ENCODE data around the gene SCGN.

The SCGN gene

DNA sequence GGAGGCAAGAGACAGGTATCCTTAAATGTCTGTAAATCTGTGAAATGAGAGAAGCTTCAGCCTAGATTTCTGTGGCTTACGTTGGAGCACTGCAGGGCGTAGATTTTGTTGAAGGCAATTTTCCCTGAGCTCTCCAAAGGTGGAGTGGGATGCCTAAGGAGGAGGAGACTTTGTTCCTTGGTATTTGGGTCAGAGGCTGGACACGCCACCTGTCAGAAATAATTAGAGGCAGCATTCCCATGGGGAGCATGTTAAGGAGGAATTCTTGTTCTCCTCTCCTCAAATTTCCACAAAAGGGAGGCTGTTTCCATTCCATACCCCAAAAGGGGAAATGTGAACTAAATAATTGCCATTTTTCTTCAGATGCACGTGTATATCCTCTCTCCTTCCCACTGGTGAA, 11.1 kb upstream of the SCGN start:
- no peak for DNase-seq (ENCODE audit: low read depth)

DNA sequence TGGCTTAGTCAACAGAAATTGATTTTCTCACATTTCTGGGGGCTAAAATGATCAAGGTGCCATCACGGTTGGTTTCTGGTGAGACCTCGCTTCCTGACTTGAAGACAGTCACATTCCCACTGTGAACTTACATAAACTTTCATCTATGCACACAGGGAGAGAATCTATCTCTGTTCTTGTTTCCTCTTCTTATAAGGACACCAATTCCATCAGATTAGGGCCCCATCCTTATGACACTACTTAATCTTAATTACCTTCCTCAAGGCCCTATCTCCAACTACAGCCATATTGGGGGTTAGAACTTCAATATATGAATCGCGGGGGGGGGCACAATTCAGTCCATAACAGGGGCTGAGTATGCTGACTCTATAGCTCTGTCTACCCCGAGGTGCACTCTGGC, 10.6 kb upstream of the SCGN start:
- DNase-seq (ENCODE audit: low read depth): no peak

DNA sequence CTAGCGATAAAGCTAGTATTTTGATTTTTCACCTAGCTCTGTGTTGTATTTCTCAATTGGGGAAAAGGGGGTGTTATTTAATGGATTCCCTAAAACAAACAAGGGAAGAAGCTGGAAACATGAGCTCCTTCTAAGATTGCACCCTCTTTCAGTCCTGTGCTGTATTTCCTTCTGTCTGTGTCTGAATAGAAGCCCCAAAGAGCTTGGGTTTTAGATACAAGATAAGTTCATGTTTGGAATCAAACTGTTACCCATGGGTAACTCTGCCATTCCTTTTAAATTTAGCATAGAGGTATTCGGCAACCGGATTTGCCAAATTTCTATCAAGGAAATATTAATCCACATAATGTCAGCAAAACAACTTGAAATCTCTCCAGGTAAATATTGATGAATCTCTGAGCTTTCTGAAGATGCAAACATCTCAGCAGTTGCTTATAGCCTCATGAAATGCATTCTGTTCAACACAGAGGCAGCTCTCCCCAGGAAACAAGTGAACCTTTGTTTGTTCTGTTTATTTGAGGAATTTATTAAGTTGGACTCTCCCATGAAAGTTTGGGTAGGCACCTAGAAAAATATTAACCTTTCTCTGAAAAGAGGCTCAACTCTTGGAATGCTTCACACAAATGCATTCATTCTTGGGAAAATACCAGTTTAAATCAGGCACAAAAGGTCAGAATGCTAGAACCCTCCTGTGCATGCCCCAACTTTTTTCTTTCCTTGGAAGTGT, 9.9 kb upstream of the SCGN start:
- DNase-seq (ENCODE audit: low read depth): no peak

DNA sequence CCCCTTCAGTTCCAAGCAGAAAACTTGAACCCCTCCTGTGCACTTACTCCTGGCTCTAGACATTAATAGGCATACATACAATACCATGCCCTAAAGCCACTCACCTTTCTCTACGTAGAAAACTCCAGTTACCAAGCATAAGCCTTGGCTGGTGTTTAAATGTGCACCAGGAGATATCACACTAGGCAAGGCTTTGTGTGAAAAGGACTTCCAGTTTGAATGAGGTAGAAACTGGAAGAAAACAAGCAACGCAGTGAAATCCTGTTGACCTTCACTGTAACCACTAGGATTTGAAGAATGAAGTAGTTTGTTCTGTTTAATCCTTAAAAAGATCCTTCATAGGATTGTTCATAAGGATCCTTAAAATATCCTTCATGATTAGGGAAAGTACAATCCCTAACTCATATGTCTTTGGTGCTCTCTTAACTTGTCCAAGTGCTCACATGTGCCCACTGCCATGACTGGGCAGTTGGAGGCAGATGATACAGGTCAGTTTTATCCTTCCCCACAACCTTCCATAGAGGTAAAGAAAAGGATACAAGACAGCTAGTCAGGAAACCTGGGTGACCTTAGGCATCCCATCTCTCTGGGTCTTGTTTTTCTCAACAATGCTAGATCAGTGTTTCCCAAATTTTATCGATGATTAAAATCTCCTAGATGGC, 9.2 kb upstream of the SCGN start:
- DNase-seq (ENCODE audit: low read depth): no peak

DNA sequence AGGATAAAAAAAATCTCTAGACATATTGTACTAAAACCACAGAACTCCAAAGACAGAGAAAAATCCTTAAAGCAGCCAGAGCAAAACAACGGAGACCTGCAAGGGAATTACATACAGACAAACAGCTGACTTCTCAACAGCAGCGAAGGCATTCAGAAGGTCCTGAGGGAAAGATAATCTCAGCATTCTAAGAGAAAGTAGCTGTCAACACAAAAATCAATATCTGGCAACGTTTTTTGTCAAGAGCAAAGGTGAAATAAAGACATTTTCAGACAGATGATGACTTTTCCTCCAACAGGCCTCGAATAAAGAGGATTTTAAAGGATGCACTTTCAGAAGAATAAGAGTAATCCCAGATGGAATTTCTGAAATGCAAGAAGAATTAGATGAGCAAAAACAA, 6.1 kb upstream of the SCGN start:
- DNase-seq (ENCODE audit: low read depth): no peak

DNA sequence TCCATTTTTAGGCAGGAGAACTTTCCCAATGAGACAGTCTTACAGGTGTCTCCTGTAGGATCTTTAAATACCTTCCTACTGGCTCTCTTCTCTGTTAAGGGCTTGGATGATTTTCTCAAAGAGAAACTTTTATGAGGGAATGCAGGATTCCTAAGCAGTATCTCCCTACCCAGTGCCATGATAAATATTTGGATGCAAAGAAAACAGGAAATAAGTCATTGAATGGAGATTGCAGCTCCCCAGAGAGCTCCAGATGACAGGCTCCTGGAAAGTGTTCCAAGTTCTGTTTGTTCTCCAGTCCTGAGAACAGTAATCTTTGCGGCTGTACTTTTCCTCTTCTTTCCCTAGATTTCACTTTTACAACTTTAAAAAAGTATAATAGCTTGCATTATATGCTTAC, 2.4 kb upstream of the SCGN start:
- no peak for DNase-seq (ENCODE audit: low read depth)

DNA sequence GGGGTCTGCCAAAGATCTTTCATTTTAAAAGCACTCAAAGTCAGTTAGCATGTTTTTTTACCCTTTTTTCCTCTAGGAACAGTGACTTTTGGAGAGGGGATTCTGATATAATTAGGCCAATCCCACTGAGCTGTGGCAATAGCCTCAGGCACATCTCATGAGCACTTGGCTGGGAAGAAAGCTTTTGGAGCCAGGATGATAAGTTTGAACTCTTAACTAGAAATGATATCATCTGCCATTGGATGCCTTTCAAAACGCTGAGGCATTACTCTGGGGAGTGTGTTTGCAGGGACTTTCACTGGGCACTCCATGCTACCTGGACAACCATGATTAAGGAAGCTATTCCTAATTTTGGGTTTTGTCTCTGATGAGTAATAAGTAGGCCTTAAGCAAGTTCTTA, 3.7 kb downstream of the SCGN start:
- no peak for DNase-seq (ENCODE audit: low read depth)

DNA sequence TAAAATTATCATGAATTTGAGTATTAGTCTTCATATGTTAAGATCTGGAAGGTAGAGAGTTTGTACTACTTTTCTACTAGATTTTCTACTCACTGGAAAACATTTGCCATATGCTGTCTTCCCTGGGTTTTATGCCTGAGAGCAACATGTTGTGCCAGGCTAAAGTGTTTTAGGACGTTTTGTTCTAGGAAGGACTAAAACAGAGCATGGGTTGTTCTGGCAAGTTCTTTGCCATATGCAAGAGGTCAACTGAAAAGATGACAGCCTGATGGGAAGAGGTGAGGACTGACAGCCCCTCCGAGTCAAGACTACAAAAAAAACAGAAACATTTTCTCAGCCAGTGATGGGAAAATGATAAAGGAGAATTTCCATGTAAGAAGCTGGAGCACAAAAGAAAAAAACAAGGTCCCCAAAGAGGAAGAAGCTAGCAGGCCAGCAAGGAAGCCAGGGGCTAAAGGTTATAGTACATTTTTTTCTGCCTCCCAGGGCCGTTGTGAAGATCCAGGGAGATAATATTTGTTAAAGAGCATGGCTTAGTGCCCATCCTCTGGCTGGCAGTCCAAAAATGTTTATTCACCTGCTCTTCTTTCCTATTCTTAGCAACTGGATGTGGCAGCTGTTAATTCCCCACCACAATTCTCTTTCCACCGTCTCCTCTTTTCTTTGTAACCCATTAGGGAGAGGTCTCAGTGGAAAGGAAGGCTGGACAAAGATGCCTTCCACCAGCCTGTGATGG, 7.8 kb downstream of the SCGN start:
- DNase-seq (ENCODE audit: low read depth): no peak

DNA sequence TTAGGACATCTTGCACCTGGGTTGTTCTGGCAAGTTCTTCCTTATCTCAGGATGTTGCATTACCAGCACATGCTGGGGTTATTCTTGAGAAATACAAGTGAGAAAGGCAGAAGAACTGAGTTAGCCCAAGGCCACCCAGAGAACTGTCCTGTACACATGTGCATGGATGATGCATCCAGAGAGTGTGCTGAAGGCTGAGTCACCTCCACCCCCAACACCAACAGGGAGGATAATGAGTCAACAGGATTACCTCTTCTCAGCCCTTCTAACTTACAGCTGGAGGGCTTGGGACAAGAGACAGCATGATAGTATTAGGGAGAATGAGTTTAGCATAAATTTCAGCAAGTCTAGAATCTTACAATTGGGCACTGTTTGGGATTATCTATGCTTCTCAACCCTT, 8.5 kb downstream of the SCGN start:
- DNase-seq (ENCODE audit: low read depth): peak; percentile 34

DNA sequence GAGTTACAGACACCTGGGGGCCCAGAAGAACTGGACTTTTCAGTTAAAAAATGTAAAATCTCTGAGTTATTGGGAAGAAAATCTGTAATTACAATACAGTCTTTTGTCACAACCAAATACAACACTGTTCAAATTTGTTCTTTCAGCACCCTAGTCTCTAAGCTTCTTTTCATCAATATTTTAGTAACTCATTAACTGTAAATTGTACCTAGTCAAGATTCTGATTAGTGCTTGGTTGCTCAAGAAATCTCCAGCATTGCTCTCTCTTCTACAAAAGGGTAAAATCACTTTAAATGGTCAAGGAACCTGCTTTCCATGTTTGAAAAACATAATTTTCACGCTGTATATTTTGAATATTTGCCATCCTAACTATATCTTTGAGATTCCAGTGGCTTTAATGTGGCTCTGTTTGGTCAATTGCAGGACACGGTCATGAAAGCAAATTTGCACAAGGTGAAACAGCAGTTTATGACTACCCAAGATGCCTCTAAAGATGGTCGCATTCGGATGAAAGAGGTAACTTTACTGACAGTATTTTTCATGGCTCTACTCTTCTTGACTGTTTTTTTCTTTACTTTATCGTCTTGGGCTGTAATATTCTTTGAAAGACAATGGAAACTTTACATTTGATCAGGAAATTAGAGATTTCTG, 9.2 kb downstream of the SCGN start:
- no peak for DNase-seq (ENCODE audit: low read depth)

DNA sequence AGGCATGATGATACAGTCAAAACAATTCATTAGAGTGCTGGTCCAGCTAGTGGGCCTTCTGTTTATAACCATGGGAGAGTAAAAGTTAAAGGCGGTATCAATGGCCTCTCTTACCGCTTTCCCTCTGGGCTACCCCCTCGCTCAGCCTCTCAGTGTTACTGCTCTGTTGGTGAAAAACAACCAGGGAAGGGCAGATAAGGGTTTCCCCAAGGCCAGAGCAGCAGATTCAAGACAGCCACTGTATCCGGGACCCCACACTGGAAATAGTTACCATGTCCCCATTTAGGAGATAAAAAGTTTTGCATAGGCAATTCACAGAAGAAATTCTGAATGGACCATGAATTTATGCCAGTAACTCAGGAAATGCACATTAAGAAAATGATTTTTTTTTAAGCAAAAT, 13.4 kb downstream of the SCGN start:
- no peak for DNase-seq (ENCODE audit: low read depth)

DNA sequence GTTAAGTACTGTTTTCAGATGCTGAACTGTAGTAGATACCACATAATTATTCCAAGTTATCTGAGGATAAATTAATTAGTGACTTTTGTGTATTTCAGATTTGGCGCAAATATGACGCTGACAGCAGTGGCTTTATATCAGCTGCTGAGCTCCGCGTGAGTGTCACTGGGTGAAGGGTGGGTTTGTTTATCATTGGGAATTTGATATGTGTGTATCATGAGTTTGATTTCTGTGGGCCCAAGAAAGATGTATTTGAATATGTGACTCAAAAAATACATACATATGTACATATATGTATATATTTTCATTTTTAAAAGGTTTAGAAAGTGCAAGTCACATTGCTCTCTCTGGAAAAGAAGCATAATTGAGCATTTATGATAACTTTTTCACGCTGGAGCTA, 17.4 kb downstream of the SCGN start:
- no peak for DNase-seq (ENCODE audit: low read depth)

DNA sequence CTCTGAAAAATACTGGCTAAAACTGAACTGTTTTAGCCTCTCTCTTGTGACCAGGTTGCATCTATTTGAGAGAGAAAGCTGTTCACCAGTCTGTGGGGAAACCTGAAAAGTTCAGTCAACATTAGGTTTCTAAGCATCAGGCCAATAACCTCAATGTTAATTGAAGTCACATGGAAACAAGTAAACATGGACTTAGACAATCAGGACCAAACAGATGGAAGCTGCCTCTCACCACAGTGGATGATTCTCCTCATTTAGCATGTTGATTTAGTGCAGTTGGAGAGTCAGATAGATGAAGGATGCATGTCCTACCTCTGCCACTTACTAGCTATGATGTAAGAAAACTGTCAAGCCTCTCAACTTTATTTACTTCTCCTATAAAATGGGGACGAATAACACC, 18.2 kb downstream of the SCGN start:
- no peak for DNase-seq (ENCODE audit: low read depth)

DNA sequence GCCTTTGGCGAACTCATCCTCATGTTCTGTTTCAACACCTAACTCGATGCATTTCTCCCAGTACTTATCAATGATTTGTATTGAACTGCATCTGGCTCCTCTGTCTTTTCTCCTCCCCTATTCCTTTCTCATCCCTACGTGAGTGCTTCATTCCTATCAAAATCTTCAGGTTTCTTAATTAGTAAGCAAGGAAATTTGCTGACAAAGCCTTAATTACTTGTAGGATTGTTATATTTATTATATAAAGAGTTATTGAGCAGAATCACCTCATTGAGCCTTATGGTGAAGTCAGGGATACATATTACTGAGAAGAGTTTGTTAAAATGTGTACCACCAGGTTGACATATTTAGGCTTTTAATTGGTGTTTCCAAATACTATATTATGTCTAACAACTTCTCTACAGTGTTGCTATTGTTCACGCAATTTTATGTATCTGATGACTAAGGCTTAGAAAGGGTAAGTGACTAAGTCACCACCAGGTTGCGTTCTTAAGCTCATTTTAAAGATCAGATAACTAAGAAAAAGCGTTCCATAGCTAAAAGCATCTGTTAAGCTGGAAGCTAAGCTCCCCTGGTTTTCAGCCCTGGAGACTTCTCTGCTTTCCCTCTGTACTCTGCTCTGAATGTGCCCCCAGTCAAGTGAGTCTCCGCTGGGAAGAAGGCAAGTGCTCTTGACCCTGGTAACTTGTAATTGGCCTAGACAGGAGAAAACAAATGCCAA, 18.9 kb downstream of the SCGN start:
- DNase-seq (ENCODE audit: low read depth): no peak

DNA sequence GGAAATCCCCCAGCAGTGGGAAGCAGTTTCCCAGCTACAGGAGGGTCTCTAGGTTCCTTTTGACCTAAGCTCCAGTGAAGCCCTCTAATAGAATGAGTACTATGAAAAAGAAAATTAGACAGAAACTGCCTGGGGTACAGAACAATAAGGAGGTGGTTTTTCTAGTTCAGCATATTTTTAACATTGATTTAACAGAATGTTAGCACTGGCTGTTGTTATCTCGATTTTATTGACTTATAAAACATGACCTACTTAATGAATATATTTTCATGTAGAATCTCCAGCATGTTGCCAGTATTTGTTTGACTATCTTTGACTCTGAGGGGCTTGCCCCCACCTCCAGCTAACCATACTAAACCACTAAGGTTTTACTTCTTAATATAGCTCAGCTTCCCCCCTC, 19.6 kb downstream of the SCGN start:
- no peak for DNase-seq (ENCODE audit: low read depth)

DNA sequence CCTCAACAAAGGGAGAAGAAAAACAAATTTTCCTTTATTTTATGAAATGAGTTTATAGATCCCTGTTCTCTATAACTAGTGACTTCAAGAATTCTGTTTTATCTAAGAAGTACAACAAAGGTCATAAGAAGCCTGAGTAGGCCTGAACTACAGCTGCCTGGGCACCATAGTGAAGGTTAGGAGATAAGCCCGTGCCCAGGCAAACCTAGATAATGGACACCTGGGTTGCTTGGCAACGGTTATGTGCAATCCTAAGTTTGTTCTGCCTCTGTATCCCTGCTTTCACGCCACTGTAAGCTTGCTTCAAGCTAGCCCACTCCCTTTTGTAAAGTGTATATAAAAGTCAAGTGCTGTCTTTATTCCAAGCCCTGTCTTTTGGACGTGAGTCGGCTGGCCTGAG, 23.2 kb downstream of the SCGN start:
- DNase-seq (ENCODE audit: low read depth): no peak

DNA sequence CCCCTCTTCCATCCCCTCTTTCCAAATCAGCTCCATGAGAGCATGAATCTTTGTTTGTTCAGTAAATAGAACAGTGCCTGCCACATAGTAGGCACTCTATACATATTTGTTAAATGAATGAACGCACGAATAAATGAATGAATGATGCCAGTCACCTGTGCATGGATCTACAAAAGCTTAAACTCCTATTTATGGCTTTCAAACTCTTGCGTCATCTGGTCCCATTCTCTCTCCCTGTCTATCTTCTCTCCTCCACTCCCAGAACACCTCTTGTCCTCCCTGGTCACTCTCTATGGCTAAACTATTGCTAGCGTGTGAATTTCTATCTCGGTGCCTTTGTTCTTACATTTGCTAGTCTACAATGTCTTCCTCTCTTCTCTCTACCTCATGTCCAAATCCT, 24.8 kb downstream of the SCGN start:
- DNase-seq (ENCODE audit: low read depth): no peak

DNA sequence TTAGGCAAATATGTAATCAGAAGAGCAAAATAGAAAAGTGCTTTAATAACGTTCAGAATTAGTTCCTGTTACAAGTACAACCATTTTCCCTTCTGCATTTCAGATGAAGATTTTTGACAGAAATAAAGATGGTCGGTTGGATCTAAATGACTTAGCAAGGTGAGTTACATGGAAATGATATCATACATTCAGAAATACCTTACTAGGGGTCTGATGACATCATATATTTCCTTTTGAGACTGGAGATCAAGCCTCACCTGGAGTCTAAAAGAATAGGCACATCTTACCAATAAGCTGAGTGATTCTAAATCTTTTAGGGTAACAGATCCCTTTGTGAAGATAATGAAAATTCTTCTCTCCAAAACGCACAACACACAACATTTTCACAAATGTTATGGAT, 29.8 kb downstream of the SCGN start:
- no peak for DNase-seq (ENCODE audit: low read depth)

DNA sequence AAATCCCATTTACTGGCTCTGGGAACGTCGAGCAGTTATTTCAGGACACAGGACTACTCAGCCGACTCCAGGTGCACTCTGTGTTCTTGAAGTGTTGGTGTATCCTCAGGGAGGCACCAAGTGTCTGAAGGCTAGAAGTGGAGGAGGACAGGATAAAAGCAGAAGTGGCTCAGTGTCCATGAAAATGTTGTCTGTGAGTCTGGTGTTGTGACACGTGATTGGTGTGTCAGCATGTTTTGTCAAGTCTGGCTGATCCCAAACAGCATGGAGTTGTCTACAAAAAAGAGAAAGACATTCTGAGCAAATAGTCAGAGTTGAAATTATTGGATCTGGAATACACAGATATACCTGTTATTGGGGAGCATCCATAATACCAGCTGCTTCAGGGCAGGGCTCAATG, 30.3 kb downstream of the SCGN start:
- DNase-seq (ENCODE audit: low read depth): no peak

DNA sequence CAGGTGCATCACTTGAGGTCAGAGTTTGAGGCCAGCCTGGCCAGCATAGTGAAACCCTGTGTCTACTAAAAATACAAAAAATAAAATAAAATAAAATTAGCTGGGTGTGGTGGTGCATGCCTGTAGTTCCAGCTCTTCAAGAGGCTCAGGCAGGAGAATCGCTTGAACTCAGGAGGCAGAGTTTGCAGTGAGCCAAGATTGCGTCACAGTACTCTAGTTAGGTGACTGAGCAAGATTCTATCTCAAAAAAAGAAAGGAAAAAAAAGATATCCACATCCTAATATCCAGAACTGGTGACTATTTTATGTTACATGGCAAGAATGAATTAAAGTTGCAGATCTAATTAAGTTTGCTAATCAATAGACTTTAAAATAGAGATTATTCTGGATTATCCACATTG, 32.5 kb downstream of the SCGN start:
- DNase-seq (ENCODE audit: low read depth): no peak

DNA sequence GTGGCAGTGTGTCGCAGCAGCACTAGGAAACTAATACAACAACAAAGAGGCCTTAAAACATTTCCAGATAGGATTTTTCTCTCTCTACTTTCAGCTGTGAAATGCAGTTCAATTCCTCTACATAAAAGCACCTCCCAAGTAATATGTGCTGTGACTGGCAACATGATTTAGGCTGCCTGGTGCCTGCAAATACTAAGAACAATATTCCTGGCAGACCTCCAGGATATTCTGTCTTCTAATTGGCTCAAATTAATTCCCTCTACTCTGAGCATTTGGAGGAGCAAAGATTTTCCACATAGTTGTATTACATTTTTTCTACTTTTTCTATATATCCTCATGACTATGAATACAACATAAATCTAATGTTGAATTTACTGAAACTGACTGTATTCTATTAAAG, 33.2 kb downstream of the SCGN start:
- no peak for DNase-seq (ENCODE audit: low read depth)

DNA sequence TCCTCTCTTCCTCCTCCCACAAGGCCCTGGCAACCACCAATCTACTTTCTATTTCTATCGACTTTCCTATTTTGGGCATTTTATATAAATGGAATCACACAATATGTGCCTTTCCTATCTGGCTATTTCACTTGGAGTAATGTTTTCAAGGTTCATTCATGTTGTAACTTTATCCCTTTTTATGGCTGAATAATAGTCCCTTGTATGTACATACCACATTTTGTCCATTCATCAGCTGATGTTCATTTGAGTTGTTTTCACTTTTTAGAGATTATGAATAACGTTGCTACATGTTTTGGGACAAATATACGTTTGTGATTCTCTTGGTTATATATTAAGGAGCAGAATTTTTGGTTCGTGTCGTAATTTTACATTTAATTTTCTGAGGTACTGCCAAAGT, 33.9 kb downstream of the SCGN start:
- no peak for DNase-seq (ENCODE audit: low read depth)
